GM18870 (cell line): ENCODE results near the gene TUSC2.

Source experiments
- ATAC-seq: cut with Tn5 transposase; IDR thresholded peaks from one replicate; pipeline ENCODE4 v1.9.1; 2021; ENCODE audit warnings: moderate library complexity; ENCODE audit not compliant: unreplicated experiment

Gene TUSC2

GRCh38 chr3:50275996-50276761, 51.8 kb downstream of the TUSC2 start:
- no peak for ATAC-seq

- ATAC-seq = no peak
Measured at GRCh38 chr3:50275141-50275995, 52.7 kb downstream of the TUSC2 start.
